GM12874 (cell line): Measurements from ENCODE around the gene THBS2.

Experiments
- CTCF ChIP-seq: IDR thresholded peaks from 2 replicates; pipeline ENCODE4 v1.5.1; 2011; ENCODE audit warnings: low read depth, mild to moderate bottlenecking, control low read depth, low read length, moderate library complexity; ENCODE audit not compliant: insufficient read depth

Gene THBS2

GRCh38 chr6:169220068-169220964 is 33.3 kb downstream of the THBS2 start:
- TF ChIP-seq CTCF: no peak

- TF ChIP-seq CTCF: no peak
These were observed 35.7 kb downstream of the THBS2 start for GRCh38 chr6:169217972-169218371.

- no peak for TF ChIP-seq CTCF
These were observed 36.8 kb downstream of the THBS2 start for GRCh38 chr6:169216830-169217229.

- no peak for TF ChIP-seq CTCF
These were observed 38.4 kb downstream of the THBS2 start for GRCh38 chr6:169215201-169215681.

GRCh38 chr6:169213814-169214520 is 39.7 kb downstream of the THBS2 start:
- no peak for TF ChIP-seq CTCF

- no peak for TF ChIP-seq CTCF
These were observed 40.5 kb downstream of the THBS2 start for GRCh38 chr6:169212897-169213813.
